Spinal cord (tissue), 10 donors: ENCODE results near the gene PHF10. TPM values are rescaled to one million over a fixed set of nuclear protein-coding genes. Genes with fewer than 3 reads are reported as not detected.
"Not testable (repeated sequence)": the region's sequence is repeated elsewhere in the genome, so short reads cannot be mapped to it uniquely, and the experiment has no call there.

Experiments
- DNase-seq, 6 donors: peaks; one replicate each; pipeline versions ENCODE4 v3.0.0 to v3.0.0-alpha.2; 2013 to 2015; ENCODE audit warnings: low spot score in 6 of 6, low read depth in 4 of 6
- H3K27ac ChIP-seq: one replicate; pipeline ENCODE4 v1.5.1; 2013; ENCODE audit warnings: low read depth, low read length, control low read depth
- H3K27me3 ChIP-seq: one replicate; pipeline ENCODE4 v1.6.1; 2013; ENCODE audit warnings: low read length; ENCODE audit not compliant: control insufficient read depth, insufficient read depth
- H3K36me3 ChIP-seq: one replicate; pipeline ENCODE4 v1.6.1; 2013; ENCODE audit warnings: low read length; ENCODE audit not compliant: control insufficient read depth, insufficient read depth
- H3K4me1 ChIP-seq: one replicate; pipeline ENCODE4 v1.6.1; 2013; ENCODE audit warnings: low read length; ENCODE audit not compliant: control insufficient read depth, insufficient read depth
- H3K4me3 ChIP-seq: one replicate; pipeline ENCODE4 v1.5.1; 2013; ENCODE audit warnings: low read depth, low read length, control low read depth
- H3K9me3 ChIP-seq: one replicate; pipeline ENCODE4 v1.6.1; 2013; ENCODE audit warnings: low read length; ENCODE audit not compliant: control insufficient read depth, insufficient read depth
- WGBS: methylation state at CpG from one replicate; pipeline ENCODE4 v1.1.5; 2013; ENCODE audit warnings: missing lambda C conversion rate; ENCODE audit not compliant: insufficient coverage; 5-methylcytosine and 5-hydroxymethylcytosine counted together
- polyA plus RNA-seq, 2 donors: library from polyadenylated mRNA; unstranded; fragments of 120-200 nt; gene quantifications; one replicate each; pipeline ENCODE4 v1.2.1, GENCODE V29; 2013; ENCODE audit not compliant: insufficient read length in 2 of 2
- total RNA-seq, 2 donors: library from RNA; depleted of rRNA in 1 of 2; stranded (reverse); fragments of 120-200 nt in 1 of 2; fragments of >200 nt in 1 of 2; gene quantifications; one replicate each; pipeline versions ENCODE4 v1.2.3 to v1.2.4, GENCODE V29; 2013 to 2014
- donor health status: healthy.

Gene PHF10
- total and polyA plus RNA-seq, 4 donors = 44.6 to 70.6 (median 57.6) TPM

DNA sequence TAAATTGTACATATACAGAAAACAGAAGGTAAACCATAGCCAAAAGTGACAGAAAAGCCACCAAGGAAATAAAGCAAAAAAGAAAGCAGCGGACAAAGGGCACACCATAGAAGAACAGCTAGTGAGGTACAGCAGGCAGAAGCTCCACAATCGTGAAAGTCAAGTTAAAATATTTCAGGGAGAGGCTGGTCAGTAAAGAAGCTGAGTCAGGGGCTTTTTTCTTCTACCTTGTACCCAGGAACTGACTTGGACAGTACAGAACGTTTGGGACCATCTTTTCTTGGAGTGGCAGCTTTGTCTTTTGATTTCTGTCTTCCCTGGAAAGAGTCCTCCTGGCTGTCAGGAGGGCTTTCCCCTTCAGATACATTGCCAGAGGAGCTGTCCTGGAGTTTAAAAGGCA lies 14.3 kb downstream of the PHF10 start:
- H3K36me3 ChIP-seq = peaks cover 18% of the 10 kb centered on the region
- 80% methylated on average over 2 of the region's 3 CpGs for WGBS
- no peaks in the 10 kb centered on the region for H3K4me1 ChIP-seq
- no peak overlapping the region for H3K4me3 ChIP-seq
- no peaks in the 10 kb centered on the region for H3K27me3 ChIP-seq
- no peaks in the 10 kb centered on the region for H3K9me3 ChIP-seq
- DNase-seq = no peak
- no peak overlapping the region for H3K27ac ChIP-seq

DNA sequence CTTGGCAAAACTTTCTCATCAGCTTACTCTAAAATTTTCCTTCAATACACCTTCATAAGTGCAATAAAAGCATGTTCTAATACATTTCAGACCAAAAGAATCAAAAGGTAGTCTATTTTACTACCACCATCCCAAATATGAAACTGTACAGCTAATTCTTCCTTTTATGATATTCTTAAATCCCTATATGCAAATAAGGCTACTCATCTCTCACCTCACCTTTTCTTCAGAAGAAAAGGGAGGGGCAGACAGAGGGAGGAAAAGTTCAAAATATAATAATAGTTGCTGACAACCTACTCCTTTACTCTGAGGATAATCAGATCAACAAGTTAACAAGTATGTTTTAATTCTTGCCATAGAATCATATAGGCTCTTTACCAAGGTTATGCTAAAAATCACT lies 15.0 kb downstream of the PHF10 start:
- no peaks in the 10 kb centered on the region for H3K27me3 ChIP-seq
- no peak overlapping the region for H3K4me3 ChIP-seq
- no peak for DNase-seq
- H3K4me1 ChIP-seq = no peaks in the 10 kb centered on the region
- no peak overlapping the region for H3K27ac ChIP-seq
- H3K36me3 ChIP-seq = peaks cover 12% of the 10 kb centered on the region
- no peaks in the 10 kb centered on the region for H3K9me3 ChIP-seq

DNA sequence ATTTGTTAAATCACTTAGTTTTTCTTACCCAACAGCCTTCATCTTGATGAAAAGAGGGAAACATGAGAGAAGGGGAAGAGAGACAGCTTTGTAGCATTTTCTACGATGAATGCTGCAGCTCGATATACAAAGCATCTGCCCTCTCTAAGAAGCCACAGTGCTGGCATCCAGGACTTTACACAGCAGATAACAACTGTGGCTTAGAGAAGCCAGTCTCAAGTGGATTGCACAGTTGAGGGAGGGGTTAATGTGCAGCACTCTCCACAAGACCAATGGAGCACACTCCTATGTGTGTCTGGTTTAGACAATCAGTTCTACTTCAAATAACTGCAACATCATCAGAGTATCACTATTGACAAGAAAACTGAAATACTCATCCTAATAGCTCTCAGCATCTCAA lies 16.5 kb downstream of the PHF10 start:
- DNase-seq = peak in 1 of 6 donors; percentile 26
- Histone ChIP-seq H3K4me1 (peaks cover 2% of the 10 kb centered on the region), H3K4me3 (no peak overlapping the region), H3K9me3 (no peaks in the 10 kb centered on the region), H3K27me3 (no peaks in the 10 kb centered on the region), H3K27ac (no peak overlapping the region), H3K36me3 (peaks cover under 1% of the 10 kb centered on the region)
- no CpG with 5 or more reads among the region's 2 CpGs for WGBS

DNA sequence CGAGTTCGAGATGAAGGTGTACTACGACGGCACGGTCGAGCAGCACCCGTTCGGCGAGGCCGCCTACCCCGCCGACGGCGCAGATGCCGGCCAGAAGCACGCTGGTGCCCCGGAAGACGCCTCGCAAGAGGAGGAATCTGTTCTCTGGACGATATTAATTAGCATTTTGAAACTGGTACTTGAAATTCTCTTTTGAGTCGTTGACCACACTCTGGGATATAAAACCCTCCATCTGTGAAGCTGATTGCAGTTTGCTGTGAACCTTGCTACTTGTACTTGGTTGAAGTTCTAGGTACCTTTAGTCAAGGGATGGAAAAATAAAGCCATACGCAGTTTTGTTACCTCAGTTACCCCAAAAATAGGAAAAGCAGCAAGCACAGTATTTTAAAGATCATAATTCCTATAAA lies 21.5 kb downstream of the PHF10 start:
- WGBS = under 1% methylated on average over 19 of the region's 22 CpGs
- no peak for DNase-seq
- Histone ChIP-seq H3K27ac (peak overlapping the region; percentile 86), H3K36me3 (peaks cover 12% of the 10 kb centered on the region), H3K4me1 (peaks cover 11% of the 10 kb centered on the region), H3K27me3 (no peaks in the 10 kb centered on the region), H3K9me3 (no peaks in the 10 kb centered on the region), H3K4me3 (peak overlapping the region; percentile 84)

DNA sequence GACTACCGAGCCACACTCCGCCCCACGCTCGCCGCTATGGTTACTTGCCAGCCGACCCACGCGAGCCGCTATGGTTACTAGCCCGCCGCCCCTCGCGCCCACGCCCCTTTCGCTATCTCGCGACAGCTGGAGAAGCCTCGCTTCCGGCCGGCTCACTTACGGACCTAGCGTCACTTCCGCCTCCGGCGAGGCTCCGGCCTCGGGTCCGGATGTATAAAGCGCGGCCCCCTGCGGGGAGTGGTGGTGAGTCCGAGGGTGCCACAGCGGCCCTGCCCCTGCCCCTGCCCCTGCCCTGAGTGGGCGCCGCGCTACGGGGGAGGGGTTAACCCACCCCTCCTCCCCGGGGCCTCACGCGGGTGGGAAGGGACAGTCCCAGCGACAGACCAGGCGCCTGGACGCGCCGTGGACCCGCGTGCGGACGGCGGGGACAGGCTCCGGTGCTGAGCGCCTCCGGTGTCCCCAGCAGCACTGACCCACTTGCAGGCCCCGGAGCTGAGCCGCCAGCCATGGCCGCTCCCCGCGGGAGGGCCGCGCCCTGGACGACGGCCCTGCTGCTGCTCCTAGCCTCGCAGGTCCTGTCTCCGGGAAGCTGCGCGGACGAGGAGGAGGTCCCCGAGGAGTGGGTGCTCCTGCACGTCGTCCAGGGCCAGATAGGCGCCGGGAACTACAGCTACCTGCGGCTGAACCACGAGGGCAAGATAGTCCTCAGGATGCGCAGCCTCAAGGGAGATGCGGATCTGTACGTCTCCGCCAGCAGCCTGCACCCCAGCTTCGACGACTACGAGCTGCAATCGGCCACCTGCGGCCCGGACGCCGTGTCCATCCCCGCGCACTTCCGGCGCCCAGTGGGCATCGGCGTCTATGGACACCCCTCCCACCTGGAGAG lies 22.1 kb downstream of the PHF10 start, which contains the start of the genes C6orf120 and WDR27:
C6orf120 (plus strand) TSS at position 173 of the 886 bp plus-strand sequence; CDS start at position 507, 334 bp downstream.
WDR27 (minus strand) TSS at position 76 of the 886 bp plus-strand sequence. CDS start 13,024 bp downstream, outside the sequence.
- Histone ChIP-seq H3K4me1 (peaks cover 11% of the 10 kb centered on the region), H3K9me3 (no peaks in the 10 kb centered on the region), H3K27ac (peak within 1 kb of the TSS; percentile 86), H3K36me3 (peaks cover 12% of the 10 kb centered on the region), H3K4me3 (peak within 1 kb of the TSS; percentile 84), H3K27me3 (no peaks in the 10 kb centered on the region)
- under 1% methylated on average over 92 of the region's 92 CpGs for WGBS
- DNase-seq = peak; percentile 80 to 98 (median 92)

DNA sequence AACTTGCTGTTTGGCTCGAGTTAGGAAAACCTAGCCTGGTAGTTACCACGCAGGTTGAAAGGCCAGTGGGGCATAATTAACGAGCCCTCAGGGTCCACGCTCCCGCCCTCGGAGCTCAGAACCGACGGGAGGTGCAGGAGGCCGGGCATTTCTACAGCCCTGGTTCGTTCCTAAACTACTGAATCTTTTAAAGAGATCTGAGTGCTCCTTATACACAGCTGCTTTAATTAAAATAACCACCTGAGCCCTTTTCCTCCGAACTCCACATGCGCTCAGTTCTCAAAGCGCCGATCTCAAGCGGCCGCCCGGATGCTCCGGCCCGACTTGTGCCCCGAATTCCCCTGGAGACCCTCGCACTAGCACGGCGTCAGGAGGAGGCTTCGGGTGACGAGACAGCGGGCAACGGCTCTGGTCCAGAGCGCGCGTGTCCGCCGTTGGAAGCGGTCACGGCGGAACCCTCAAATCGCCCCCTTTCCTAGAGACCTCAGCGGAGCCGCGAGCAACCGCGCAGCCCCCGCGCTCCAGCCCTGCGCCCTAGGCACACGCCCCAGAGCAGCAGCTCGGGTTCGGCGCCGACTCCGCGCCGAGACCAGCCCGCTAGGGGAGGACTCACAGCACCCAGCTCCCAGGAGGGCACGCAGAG lies 22.9 kb downstream of the PHF10 start:
- peaks cover 12% of the 10 kb centered on the region for H3K36me3 ChIP-seq
- H3K4me1 ChIP-seq = peaks cover 11% of the 10 kb centered on the region
- peak overlapping the region; percentile 84 for H3K4me3 ChIP-seq
- peak overlapping the region; percentile 86 for H3K27ac ChIP-seq
- H3K9me3 ChIP-seq = no peaks in the 10 kb centered on the region
- DNase-seq = no peak
- under 1% methylated on average over 54 of the region's 54 CpGs for WGBS
- no peaks in the 10 kb centered on the region for H3K27me3 ChIP-seq

DNA sequence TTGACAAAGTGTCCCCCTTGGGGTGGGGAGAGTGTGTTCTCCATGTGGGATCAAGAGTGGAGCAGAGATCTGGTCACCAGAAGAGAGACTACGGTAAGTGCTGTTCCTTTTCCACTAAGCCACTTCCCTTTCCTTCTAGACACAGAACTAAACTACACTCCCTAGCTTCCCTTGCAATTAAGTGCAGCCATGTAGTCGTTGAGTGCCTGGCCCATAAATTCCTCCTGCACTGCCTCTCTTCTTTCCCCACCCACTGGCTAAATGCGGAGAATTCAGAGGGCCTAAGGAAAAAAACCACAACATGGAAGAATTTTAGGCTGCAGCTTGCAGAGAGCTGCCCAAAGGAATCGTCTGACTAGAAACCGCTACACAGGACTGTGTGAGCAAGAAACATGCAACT lies 24.0 kb downstream of the PHF10 start:
- 0% methylated on average over 1 of the region's 5 CpGs for WGBS
- H3K4me3 ChIP-seq = no peak overlapping the region

DNA sequence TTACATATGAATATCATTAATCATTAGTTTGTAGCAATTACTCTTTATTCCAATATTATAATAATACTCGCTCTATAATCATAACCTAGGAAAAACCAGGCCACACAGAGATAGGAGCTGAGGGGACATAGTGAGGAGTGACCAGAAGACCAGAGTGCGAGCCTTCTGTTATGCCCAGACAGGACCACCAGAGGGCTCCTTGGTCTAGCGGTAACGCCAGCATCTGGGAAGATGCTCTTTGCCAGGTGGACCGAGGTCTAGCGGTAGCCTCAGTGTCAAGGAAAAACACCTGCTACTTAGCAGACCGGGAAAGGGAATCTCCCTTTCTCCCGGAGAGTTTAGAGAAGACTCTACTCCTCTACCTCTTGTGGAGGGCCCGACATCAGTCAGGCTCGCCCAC lies 27.2 kb downstream of the PHF10 start:
- H3K36me3 ChIP-seq = peaks cover 17% of the 10 kb centered on the region
- not testable (repeated sequence) for H3K27me3 ChIP-seq, DNase-seq, H3K4me3 ChIP-seq, H3K27ac ChIP-seq, H3K9me3 ChIP-seq, H3K4me1 ChIP-seq
- WGBS = 88% methylated on average over 9 of the region's 10 CpGs

More for the DNA sequence above, 24.0 kb downstream of the PHF10 start:
- Histone ChIP-seq H3K27me3 (no peaks in the 10 kb centered on the region), H3K9me3 (no peaks in the 10 kb centered on the region), H3K36me3 (peaks cover 12% of the 10 kb centered on the region), H3K27ac (no peak overlapping the region), H3K4me1 (peaks cover 11% of the 10 kb centered on the region)
- DNase-seq = no peak

DNA sequence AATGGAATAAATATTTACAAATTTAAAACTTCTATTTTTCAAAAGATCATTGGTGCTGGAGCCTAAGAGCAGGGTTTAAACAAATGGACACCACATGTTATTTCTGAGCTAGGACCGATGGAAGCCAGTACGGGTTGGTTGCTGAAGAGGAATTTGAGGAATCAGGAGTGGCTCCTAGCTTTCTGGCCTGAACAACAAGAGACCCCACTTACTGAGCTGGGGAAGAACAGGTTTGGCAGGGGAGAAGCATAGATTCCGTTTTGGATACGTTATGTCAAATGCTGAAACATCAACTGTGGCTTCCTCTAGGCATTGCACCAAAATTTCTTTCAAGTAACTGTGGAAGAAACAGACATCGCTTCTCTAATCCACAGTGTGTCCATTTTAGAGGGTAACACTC lies 29.2 kb downstream of the PHF10 start:
- 88% methylated on average over 5 of the region's 5 CpGs for WGBS
- H3K36me3 ChIP-seq = peaks cover 22% of the 10 kb centered on the region
- no peak overlapping the region for H3K4me3 ChIP-seq
- no peaks in the 10 kb centered on the region for H3K27me3 ChIP-seq
- peaks cover 7% of the 10 kb centered on the region for H3K9me3 ChIP-seq
- DNase-seq = no peak
- H3K27ac ChIP-seq = no peak overlapping the region
- H3K4me1 ChIP-seq = no peaks in the 10 kb centered on the region
